HL-60/S4 treated with retinoic acid at 250 ng/mL for 4 days and 3 days (cell line): ENCODE results near the gene OR5H14.
"Not testable (repeated sequence)": the region's sequence is repeated elsewhere in the genome, so short reads cannot be mapped to it uniquely, and the experiment has no call there.

Experiments used
- in situ Hi-C: fragments of 300-500 bp; cut with MboI; formaldehyde crosslinking; loops from 2 replicates; pipeline ENCODE4 v1.7.0; 2022; ENCODE audit warnings: low sequenced_read_pairs

Gene OR5H14

GRCh38 chr3:98147179-98147578, at the start of gene OR5H14:
OR5H14 (plus strand) TSS chr3:98147479; CDS start chr3:98149386, 1,907 bp downstream.
- in situ Hi-C loops, result no loop called here

- in situ Hi-C loops, result no loop called here
Observed at GRCh38 chr3:98099848-98100247, 47.4 kb upstream of the OR5H14 start.

GRCh38 chr3:98108162-98108561, 39.1 kb upstream of the OR5H14 start:
- in situ Hi-C loops, result no loop called here

GRCh38 chr3:98109807-98110549, 37.3 kb upstream of the OR5H14 start:
- in situ Hi-C loops, result no loop called here

GRCh38 chr3:98110550-98110908, 36.8 kb upstream of the OR5H14 start:
- in situ Hi-C loops, result no loop called here

- in situ Hi-C loops, result no loop called here
Observed at GRCh38 chr3:98114264-98114663, 33.0 kb upstream of the OR5H14 start.

- in situ Hi-C loops, result no loop called here
Observed at GRCh38 chr3:98115717-98116116, 31.6 kb upstream of the OR5H14 start.

- in situ Hi-C loops, result no loop called here
Observed at GRCh38 chr3:98130421-98130820, 16.9 kb upstream of the OR5H14 start, which contains the start of gene OR5H1. OR5H1 (plus strand) TSS chr3:98130721; CDS start chr3:98132698, 1,977 bp downstream.

GRCh38 chr3:98136631-98137030, 10.6 kb upstream of the OR5H14 start:
- in situ Hi-C loops, result no loop called here

- in situ Hi-C loops, result not testable (repeated sequence)
Observed at GRCh38 chr3:98137826-98138557, 9.3 kb upstream of the OR5H14 start.

GRCh38 chr3:98140531-98140930, 6.7 kb upstream of the OR5H14 start:
- in situ Hi-C loops, result no loop called here

GRCh38 chr3:98148751-98149150, 1.5 kb downstream of the OR5H14 start:
- in situ Hi-C loops, result no loop called here

- in situ Hi-C loops, result not testable (repeated sequence)
Observed at GRCh38 chr3:98149456-98149855, 2.2 kb downstream of the OR5H14 start.

- in situ Hi-C loops, result no loop called here
Observed at GRCh38 chr3:98151241-98151640, 4.0 kb downstream of the OR5H14 start.

GRCh38 chr3:98166396-98166795, 19.1 kb downstream of the OR5H14 start, which contains the start of gene OR5H15:
OR5H15 (plus strand) TSS chr3:98166696; CDS start chr3:98168700, 2,004 bp downstream.
- in situ Hi-C loops, result no loop called here

- in situ Hi-C loops, result no loop called here
Observed at GRCh38 chr3:98171071-98171470, 23.8 kb downstream of the OR5H14 start.

- in situ Hi-C loops, result no loop called here
Observed at GRCh38 chr3:98172621-98173020, 25.3 kb downstream of the OR5H14 start.

- in situ Hi-C loops, result no loop called here
Observed at GRCh38 chr3:98180319-98180890, 33.1 kb downstream of the OR5H14 start.

- in situ Hi-C loops, result no loop called here
Observed at GRCh38 chr3:98182196-98182595, 34.9 kb downstream of the OR5H14 start.

GRCh38 chr3:98185180-98185579, 37.9 kb downstream of the OR5H14 start:
- in situ Hi-C loops, result no loop called here

- in situ Hi-C loops, result no loop called here
Observed at GRCh38 chr3:98188545-98188944, 41.3 kb downstream of the OR5H14 start.

GRCh38 chr3:98190911-98191310, 43.6 kb downstream of the OR5H14 start:
- in situ Hi-C loops, result not testable (repeated sequence)
